ENCODE measurements around the gene RPS8. TPM values are rescaled to one million over a fixed set of nuclear protein-coding genes. Genes with fewer than 3 reads are reported as not detected.
A peak's percentile ranks its signal among the peaks of the same experiment; 100 is the strongest.

Gene RPS8
- total RNA-seq, 1 experiment from 2014 or later = 2,296 TPM

DNA sequence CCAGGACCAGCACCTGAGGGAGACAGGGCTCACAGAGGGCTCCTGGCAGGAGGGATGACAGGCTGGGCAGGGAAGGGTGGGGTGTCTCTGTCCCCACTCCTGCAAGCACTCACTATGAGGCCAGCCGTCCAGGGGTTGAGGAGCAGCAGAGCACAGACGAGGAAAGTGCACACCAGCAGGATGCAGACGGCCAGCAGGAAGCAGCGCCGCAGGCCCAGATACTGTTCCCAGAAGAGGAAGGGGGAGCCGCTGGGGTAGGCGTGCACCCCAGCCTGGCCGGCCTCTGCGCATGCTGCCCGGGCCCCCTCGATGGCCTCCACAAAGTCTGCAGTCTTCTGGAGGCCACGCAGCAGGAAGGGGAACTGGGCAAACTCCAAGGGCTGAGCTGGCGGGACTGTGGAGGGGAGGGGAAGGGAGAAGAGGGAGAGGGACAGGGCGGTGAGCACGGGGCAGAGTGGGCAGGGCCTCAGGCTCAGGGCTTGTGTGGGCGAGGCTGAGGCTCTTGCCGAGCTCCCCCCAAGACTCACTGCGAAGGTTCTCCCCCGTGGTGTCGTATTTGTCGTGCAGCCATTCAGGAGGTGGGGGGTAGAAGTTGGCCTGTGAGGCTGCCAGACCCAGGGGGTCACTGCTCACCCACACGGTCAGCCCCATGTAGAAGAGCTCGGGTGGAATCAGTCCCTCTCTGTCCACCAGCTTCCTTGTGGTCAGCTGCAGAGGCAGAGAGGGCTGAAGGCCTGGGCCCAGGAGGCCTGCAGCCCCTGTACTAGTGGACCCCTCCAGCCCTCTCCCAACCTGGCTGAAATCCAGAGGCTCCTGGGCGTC lies 51.2 kb downstream of the RPS8 start:
- ChIA-PET RAD21 (ENCODE audit: low non-redundant PET in 1 of 2, low total read pairs in 2 of 2, uncharacterized antibody in 2 of 2, unreplicated experiment in 2 of 2) (no interaction called here), POLR2A (interaction anchor here (0.7 kb wide), 1 partner anchor 22 kb away, joined by 5 read pairs; no protein-coding TSS in a partner anchor), CTCF (no interaction called here)
- no peak overlapping the region for H2AFZ ChIP-seq (ENCODE audit: low read depth, low read length, poor library complexity, severe bottlenecking)
- TF ChIP-seq POLR2A (IDR thresholded peaks at IDR 0.05; ENCODE audit: borderline replicate concordance, extremely low read depth, insufficient read depth, insufficient read length) (no peak), ELF1 (IDR thresholded peaks at IDR 0.05; ENCODE audit: borderline replicate concordance, low read depth) (no peak), ZNF274 (IDR thresholded peaks at IDR 0.05; ENCODE audit: low read depth, low read length) (no peak), EGR1 (IDR thresholded peaks at IDR 0.05; ENCODE audit: low read depth) (no peak), EZH2phosphoT487 (IDR thresholded peaks at IDR 0.05; ENCODE audit: borderline replicate concordance) (no peak), YY1 (IDR thresholded peaks at IDR 0.05; ENCODE audit: extremely low read depth, insufficient replicate concordance, low read depth, low read length) (no peak), JUND (IDR thresholded peaks at IDR 0.05) (no peak), EZH2 (IDR thresholded peaks at IDR 0.05) (no peak), ZFX (IDR thresholded peaks at IDR 0.05) (no peak), SIN3A (IDR thresholded peaks at IDR 0.05; ENCODE audit: low read depth) (no peak), FOSL1 (IDR thresholded peaks at IDR 0.05; ENCODE audit: low read depth) (no peak)
- TF ChIP-seq, protein P1, sequence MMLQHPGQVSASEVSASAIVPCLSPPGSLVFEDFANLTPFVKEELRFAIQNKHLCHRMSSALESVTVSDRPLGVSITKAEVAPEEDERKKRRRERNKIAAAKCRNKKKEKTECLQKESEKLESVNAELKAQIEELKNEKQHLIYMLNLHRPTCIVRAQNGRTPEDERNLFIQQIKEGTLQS (IDR thresholded peaks at IDR 0.05) = no peak
- 0 out of 2 replicates have a peak, but pooled peaks have one; percentile 23 for ATAC-seq
- DNase-seq (ENCODE audit: low read depth, low spot score) = no peak
- no peak overlapping the region for H3K9ac ChIP-seq (ENCODE audit: low read length)
- H3K36me3 ChIP-seq (ENCODE audit: control insufficient read depth in 1 of 2, insufficient read depth in 2 of 2, low read length in 2 of 2) = no peaks in the 10 kb centered on the region
- H3K27me3 ChIP-seq (ENCODE audit: insufficient read depth, low read length) = no peaks in the 10 kb centered on the region
- no peaks in the 10 kb centered on the region for H3K9me3 ChIP-seq (ENCODE audit: control insufficient read depth in 1 of 2, insufficient read depth in 1 of 2, low read depth in 1 of 2, low read length in 2 of 2)
- H3K4me2 ChIP-seq (ENCODE audit: low read length) = no peak overlapping the region
- no peak overlapping the region for H3K27ac ChIP-seq (ENCODE audit: low read depth, low read length)
- H3K79me2 ChIP-seq (ENCODE audit: insufficient read depth, low read length) = no peaks in the 10 kb centered on the region
- intact Hi-C loops (cut with micrococcal nuclease) = no loop called here
- no peak overlapping the region for H3K4me3 ChIP-seq (replicated peaks in 1 of 2; ENCODE audit: low read depth in 1 of 2, low read length in 2 of 2)
- no peaks in the 10 kb centered on the region for H4K20me1 ChIP-seq (ENCODE audit: insufficient read depth)
- no TSS peak for BruUV-seq (replicated peaks)
- H3K4me1 ChIP-seq (ENCODE audit: control insufficient read depth in 1 of 2, insufficient read depth in 2 of 2, low read length in 2 of 2) = no peaks in the 10 kb centered on the region
- no peaks in the 10 kb centered on the region for H3K9me2 ChIP-seq (ENCODE audit: insufficient read depth)

Data from HCT116 (cell line).